Transverse colon (tissue), 4 donors: ENCODE measurements around the gene ANAPC13.

Experiments
- CTCF ChIP-seq, 5 experiments: fragments of 200-600 bp in 3 of 5; fragments of 450-650 bp in 2 of 5; sonication (generic) in 3 of 5; IDR thresholded peaks; 1 replicate in 2 of 5; 2 replicates in 3 of 5; pipeline ENCODE4 v1.5.1; 2016 to 2017; ENCODE audit warnings: antibody characterized with exemption in 5 of 5, inconsistent platforms in 3 of 5, mild to moderate bottlenecking in 2 of 5, moderate library complexity in 1 of 5
- POLR2A ChIP-seq: fragments of 450-650 bp; IDR thresholded peaks from one replicate; pipeline ENCODE4 v1.6.1; 2016; ENCODE audit warnings: antibody characterized with exemption, mild to moderate bottlenecking, moderate library complexity
- POLR2AphosphoS5 ChIP-seq, 3 donors: sonication (generic); formaldehyde crosslinking; IDR thresholded peaks; one replicate each; pipeline ENCODE4 v1.6.1; 2016; ENCODE audit warnings: antibody characterized with exemption in 3 of 3

GRCh38 chr3:134527538-134528186, 41.9 kb upstream of the ANAPC13 start:
- no peak for TF ChIP-seq CTCF (IDR thresholded peaks at IDR 0.05)
- TF ChIP-seq POLR2A = no peak
- TF ChIP-seq POLR2AphosphoS5 (IDR thresholded peaks at IDR 0.05) = no peak
